ENCODE data around the gene NLRP6. TPM values are rescaled to one million over a fixed set of nuclear protein-coding genes. Genes with fewer than 3 reads are reported as not detected.
A peak's percentile ranks its signal among the peaks of the same experiment; 100 is the strongest.

NLRP6 gene
- total and polyA plus RNA-seq, 12 donors = 0.07 to 0.25 (median 0.10) TPM; not detected in 6

DNA sequence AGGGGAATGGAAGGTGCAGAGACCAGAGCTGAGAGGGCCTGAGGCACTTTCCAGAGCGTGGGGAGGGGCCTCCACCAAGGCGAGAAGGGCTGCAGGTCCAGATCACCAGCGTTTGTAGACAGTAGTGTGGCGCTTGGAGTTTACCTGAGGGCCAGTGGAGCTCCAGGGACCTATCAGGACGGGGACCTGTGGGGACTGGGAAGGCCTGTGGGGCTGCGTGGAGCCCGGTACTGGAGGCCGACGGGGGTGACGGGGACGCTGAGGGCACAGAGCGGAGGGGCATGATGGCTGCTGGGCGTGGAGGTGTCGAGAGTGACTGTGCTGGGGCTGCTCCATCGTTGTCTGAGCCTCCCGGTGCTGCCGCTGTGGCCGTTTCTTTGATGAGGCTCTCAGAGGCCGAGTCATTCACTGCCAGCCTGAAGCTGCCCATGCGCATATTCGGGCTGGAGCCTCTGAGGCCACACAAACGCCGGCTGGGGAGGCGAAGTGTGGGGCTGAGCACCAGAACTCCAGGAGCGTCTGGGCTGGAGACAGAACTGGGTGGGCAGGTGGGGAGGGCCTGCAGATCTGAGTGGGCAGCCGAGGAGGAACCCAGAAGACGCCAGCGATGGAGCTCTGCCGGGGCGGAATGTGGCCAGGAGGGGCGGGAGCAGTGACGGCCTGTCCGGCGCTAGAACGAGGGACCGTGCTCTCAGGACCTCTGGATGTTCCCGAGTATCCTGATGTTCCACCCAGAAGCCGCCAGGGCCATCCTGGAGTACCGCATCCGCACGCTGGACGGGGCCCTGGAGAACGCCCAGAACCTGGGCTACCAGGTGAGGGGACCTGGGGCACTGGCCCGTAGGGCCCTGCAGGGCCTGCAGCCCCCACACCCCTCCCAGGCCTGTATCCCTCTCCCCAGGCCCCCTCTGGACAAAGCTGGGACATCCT lies 13.3 kb downstream of the NLRP6 start:
- Histone ChIP-seq H3K36me3 (peaks cover 0 to 33% (median 0%) of the 10 kb centered on the region in 9 donors), H3K27ac (no peak overlapping the region), H3K27me3 (peaks cover 0 to 32% (median 9%) of the 10 kb centered on the region in 7 donors), H3K9me3 (no peaks in the 10 kb centered on the region), H3K4me1 (peaks cover 3 to 20% (median 18%) of the 10 kb centered on the region in 9 donors), H3K4me3 (no peak overlapping the region)
- TF ChIP-seq, protein P1, sequence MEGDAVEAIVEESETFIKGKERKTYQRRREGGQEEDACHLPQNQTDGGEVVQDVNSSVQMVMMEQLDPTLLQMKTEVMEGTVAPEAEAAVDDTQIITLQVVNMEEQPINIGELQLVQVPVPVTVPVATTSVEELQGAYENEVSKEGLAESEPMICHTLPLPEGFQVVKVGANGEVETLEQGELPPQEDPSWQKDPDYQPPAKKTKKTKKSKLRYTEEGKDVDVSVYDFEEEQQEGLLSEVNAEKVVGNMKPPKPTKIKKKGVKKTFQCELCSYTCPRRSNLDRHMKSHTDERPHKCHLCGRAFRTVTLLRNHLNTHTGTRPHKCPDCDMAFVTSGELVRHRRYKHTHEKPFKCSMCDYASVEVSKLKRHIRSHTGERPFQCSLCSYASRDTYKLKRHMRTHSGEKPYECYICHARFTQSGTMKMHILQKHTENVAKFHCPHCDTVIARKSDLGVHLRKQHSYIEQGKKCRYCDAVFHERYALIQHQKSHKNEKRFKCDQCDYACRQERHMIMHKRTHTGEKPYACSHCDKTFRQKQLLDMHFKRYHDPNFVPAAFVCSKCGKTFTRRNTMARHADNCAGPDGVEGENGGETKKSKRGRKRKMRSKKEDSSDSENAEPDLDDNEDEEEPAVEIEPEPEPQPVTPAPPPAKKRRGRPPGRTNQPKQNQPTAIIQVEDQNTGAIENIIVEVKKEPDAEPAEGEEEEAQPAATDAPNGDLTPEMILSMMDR (IDR thresholded peaks at IDR 0.05) = no peak
- intact Hi-C loops (cut with DNase I) = no loop called here
- DNase-seq = peak in 1 of 2 donors; percentile 8
- WGBS, 2 donors = 84 to 88% methylated on average over 44 of the region's 44 CpGs
- no peak for ATAC-seq

- no peak overlapping the region for H3K4me3 ChIP-seq
- no peak overlapping the region for H3K27ac ChIP-seq
- DNase-seq = peak in 1 of 2 donors; percentile 10
- H3K27me3 ChIP-seq = peaks cover 0 to 30% (median 8%) of the 10 kb centered on the region in 7 donors
- ATAC-seq = no peak
- TF ChIP-seq, protein P1 (IDR thresholded peaks at IDR 0.05) = no peak
- H3K9me3 ChIP-seq = no peaks in the 10 kb centered on the region
- intact Hi-C loops (cut with DNase I) = no loop called here
- peaks cover 0 to 33% (median 0%) of the 10 kb centered on the region in 9 donors for H3K36me3 ChIP-seq
- WGBS, 2 donors = 93 to 94% methylated on average over 29 of the region's 29 CpGs
- H3K4me1 ChIP-seq = peaks cover 3 to 26% (median 19%) of the 10 kb centered on the region in 9 donors
Observed at GRCh38 chr11:292211-293121, 14.3 kb downstream of the NLRP6 start.

DNA sequence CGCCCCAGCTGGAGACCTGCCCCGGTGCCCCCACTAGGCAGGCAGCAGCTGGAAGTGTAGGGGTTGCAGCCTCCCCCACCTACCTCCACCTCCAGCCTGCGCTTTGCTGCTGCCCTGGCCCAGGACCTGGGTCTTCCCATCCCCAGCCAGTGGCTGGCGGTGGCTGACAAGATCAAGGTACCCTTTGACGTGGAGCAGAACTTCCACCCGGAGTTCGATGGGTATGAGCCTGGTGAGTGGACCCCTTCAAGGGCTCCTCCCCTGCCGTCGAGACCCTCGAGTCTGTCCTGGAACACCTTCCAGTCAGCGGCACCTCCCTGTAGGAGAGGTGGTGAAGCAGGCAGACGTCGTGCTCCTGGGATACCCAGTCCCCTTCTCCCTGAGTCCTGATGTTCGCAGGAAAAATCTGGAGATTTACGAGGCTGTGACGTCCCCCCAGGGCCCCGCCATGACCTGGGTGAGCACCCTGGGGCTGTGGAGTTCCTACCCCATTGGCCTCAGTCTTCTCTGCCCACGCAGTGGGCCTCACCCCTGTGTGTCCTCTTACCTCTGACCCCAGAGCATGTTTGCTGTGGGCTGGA lies 15.2 kb downstream of the NLRP6 start:
- Histone ChIP-seq H3K9me3 (no peaks in the 10 kb centered on the region), H3K27me3 (peaks cover 0 to 31% (median 8%) of the 10 kb centered on the region in 7 donors), H3K36me3 (peaks cover 0 to 33% (median 0%) of the 10 kb centered on the region in 9 donors), H3K4me1 (peaks cover 3 to 28% (median 19%) of the 10 kb centered on the region in 9 donors), H3K27ac (no peak overlapping the region), H3K4me3 (no peak overlapping the region)
- DNase-seq = peak in 1 of 2 donors; percentile 6
- 79 to 86% methylated on average over 18 of the region's 18 CpGs for WGBS, 2 donors
- TF ChIP-seq, protein P1 (IDR thresholded peaks at IDR 0.05) = no peak
- no peak for ATAC-seq
- intact Hi-C loops (cut with DNase I) = no loop called here
